ENCODE measurements around the gene ACTN1.
"Not testable (repeated sequence)": the region's sequence is repeated elsewhere in the genome, so short reads cannot be mapped to it uniquely, and the experiment has no call there.

ACTN1 gene

DNA sequence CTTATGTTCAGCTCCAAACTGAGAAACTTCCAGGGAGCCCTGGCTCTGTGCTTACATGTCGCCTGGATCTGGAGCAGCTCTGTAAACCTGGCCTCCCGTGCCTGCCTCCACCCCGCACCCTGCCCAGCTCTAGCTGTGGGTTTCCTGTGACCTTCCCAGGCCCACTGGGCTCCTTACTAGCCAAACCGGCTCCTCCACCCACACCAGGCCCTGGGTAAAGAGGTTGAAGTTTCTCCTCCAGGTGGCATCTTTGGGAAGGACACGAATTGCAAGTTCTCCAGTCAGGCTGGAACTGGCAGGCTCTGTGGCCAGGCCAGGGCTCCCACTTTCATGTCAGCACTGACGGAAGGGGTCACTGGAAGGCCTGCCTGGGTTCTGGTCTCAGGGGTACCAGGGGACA lies 125.4 kb downstream of the ACTN1 start:
- FAIRE-seq: no peak
- no peak for DNase-seq (ENCODE audit: insufficient read length, low spot score)
- TF ChIP-seq POLR2AphosphoS5 (IDR thresholded peaks at IDR 0.05; ENCODE audit: low read depth, low read length): no peak
- no peak for TF ChIP-seq POU2F2 (IDR thresholded peaks at IDR 0.05; ENCODE audit: low read depth, low read length)
- TF ChIP-seq SPI1 (IDR thresholded peaks at IDR 0.05; ENCODE audit: low read depth, low read length): no peak
- no peak for TF ChIP-seq POLR2A (IDR thresholded peaks at IDR 0.05; ENCODE audit: low read depth, low read length)
- no peak for TF ChIP-seq PAX5 (IDR thresholded peaks at IDR 0.05; ENCODE audit: insufficient read depth, low read length, severe bottlenecking)
- TF ChIP-seq TAF1 (IDR thresholded peaks at IDR 0.05; ENCODE audit: low read depth, low read length): no peak

DNA sequence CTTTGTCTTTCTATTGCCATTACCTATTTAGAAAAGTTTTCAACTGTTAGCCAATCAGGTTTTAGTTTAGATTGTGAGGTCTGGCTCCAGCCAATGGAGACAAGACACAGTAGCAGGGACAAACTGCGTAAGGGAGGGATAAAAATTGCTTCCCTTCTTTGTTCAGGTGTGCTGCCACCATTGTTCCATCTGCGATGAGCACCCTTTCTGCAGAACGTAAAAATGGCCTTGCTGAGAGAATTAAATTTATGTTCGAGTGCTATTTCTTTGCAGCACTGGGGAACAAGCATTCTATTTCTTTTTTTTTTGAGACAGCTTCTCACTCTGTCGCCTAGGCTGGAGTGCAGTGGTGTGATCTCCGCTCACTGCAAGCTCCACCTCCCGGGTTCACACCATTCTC lies 126.6 kb downstream of the ACTN1 start:
- DNase-seq (ENCODE audit: insufficient read length, low spot score); FAIRE-seq: not testable (repeated sequence)

DNA sequence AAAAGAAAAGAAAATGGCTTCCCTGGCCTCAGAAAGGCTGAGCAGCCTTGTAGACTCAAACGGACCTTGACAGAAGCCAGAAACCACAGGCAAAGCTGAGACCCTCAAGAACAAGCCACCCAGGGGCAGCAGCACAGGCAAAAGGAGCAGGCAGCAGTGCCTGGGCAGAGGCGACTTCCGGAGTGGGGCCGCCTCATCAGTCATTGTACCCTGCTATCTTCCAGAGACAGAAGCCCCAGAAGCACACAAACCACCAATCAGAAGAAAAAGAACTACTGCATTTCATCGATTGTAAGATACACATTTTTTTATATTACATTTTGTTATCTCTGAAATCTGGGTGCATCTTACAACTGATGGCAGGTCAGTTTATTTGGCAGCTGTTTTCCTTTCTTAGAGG lies 128.0 kb downstream of the ACTN1 start:
- TF ChIP-seq POU2F2 (IDR thresholded peaks at IDR 0.05; ENCODE audit: low read depth, low read length) (no peak), TAF1 (IDR thresholded peaks at IDR 0.05; ENCODE audit: low read depth, low read length) (no peak), SPI1 (IDR thresholded peaks at IDR 0.05; ENCODE audit: low read depth, low read length) (no peak), POLR2AphosphoS5 (IDR thresholded peaks at IDR 0.05; ENCODE audit: low read depth, low read length) (no peak)
- FAIRE-seq: no peak
- DNase-seq (ENCODE audit: insufficient read length, low spot score): no peak

GRCh38 chr14:68849416-68849815 lies 129.7 kb downstream of the ACTN1 start:
- no peak for DNase-seq (ENCODE audit: insufficient read length, low spot score)
- FAIRE-seq: no peak
- TF ChIP-seq SPI1 (IDR thresholded peaks at IDR 0.05; ENCODE audit: low read depth, low read length) (no peak), TAF1 (IDR thresholded peaks at IDR 0.05; ENCODE audit: low read depth, low read length) (no peak), PAX5 (IDR thresholded peaks at IDR 0.05; ENCODE audit: insufficient read depth, low read length, severe bottlenecking) (no peak), POLR2A (IDR thresholded peaks at IDR 0.05; ENCODE audit: low read depth, low read length) (no peak), POU2F2 (IDR thresholded peaks at IDR 0.05; ENCODE audit: low read depth, low read length) (no peak), POLR2AphosphoS5 (IDR thresholded peaks at IDR 0.05; ENCODE audit: low read depth, low read length) (no peak)

DNA sequence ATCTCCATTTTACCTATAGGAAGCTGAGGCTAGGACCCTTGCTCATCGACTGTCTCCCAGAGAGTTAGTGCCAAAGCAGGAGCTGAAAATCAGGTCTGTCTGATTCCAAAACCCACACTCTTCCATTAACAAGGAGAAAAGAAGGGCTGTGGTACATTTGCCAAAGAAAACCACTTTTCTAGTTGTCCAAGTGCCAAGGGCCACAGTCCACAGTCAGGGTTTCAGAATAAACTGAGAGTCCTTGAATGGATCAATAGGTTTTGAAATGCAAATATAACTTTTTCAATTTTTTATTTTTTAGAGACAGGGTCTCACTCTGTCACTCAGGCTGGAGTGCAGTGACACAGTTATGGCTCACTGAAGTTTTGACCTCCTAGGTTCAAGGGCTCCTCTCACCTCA lies 130.8 kb downstream of the ACTN1 start:
- TF ChIP-seq POU2F2 (IDR thresholded peaks at IDR 0.05; ENCODE audit: low read depth, low read length) (no peak), PAX5 (IDR thresholded peaks at IDR 0.05; ENCODE audit: insufficient read depth, low read length, severe bottlenecking) (no peak), POLR2A (IDR thresholded peaks at IDR 0.05; ENCODE audit: low read depth, low read length) (no peak), POLR2AphosphoS5 (IDR thresholded peaks at IDR 0.05; ENCODE audit: low read depth, low read length) (no peak)
- DNase-seq (ENCODE audit: insufficient read length, low spot score): no peak
- no peak for FAIRE-seq

GRCh38 chr14:68847640-68848039 lies 131.5 kb downstream of the ACTN1 start:
- not testable (repeated sequence) for DNase-seq (ENCODE audit: insufficient read length, low spot score); FAIRE-seq

- no peak for TF ChIP-seq TAF1 (IDR thresholded peaks at IDR 0.05; ENCODE audit: low read depth, low read length)
- no peak for TF ChIP-seq PAX5 (IDR thresholded peaks at IDR 0.05; ENCODE audit: insufficient read depth, low read length, severe bottlenecking)
- TF ChIP-seq POLR2A (IDR thresholded peaks at IDR 0.05; ENCODE audit: low read depth, low read length): no peak
- TF ChIP-seq POLR2AphosphoS5 (IDR thresholded peaks at IDR 0.05; ENCODE audit: low read depth, low read length): no peak
- DNase-seq (ENCODE audit: insufficient read length, low spot score) (no peak), FAIRE-seq (no peak)
These were observed 132.6 kb downstream of the ACTN1 start for GRCh38 chr14:68846466-68846865.

DNA sequence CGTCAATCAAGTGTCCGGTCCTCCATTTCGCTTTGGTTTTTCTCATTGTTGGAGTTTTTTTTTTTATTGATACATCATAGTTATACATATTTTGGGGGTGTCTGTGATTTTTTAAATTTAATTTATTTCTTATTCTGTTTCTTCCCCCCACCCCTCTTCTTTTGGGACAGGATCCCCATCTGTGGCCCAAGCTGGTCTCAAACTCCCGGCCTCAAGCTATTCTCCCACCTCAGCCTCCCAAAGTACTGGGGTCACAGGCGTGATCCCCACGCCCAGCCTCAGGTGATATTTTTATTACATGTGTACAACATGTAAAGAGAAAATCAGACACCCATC lies 134.9 kb downstream of the ACTN1 start:
- TF ChIP-seq POU2F2 (IDR thresholded peaks at IDR 0.05; ENCODE audit: low read depth, low read length) (no peak), PAX5 (IDR thresholded peaks at IDR 0.05; ENCODE audit: insufficient read depth, low read length, severe bottlenecking) (no peak), POLR2A (IDR thresholded peaks at IDR 0.05; ENCODE audit: low read depth, low read length) (no peak), TAF1 (IDR thresholded peaks at IDR 0.05; ENCODE audit: low read depth, low read length) (no peak), POLR2AphosphoS5 (IDR thresholded peaks at IDR 0.05; ENCODE audit: low read depth, low read length) (no peak), SPI1 (IDR thresholded peaks at IDR 0.05; ENCODE audit: low read depth, low read length) (no peak)
- DNase-seq (ENCODE audit: insufficient read length, low spot score): no peak
- no peak for FAIRE-seq

GRCh38 chr14:68843471-68844209 lies 135.5 kb downstream of the ACTN1 start:
- no peak for DNase-seq (ENCODE audit: insufficient read length, low spot score)
- TF ChIP-seq PAX5 (IDR thresholded peaks at IDR 0.05; ENCODE audit: insufficient read depth, low read length, severe bottlenecking) (no peak), POU2F2 (IDR thresholded peaks at IDR 0.05; ENCODE audit: low read depth, low read length) (no peak), TAF1 (IDR thresholded peaks at IDR 0.05; ENCODE audit: low read depth, low read length) (no peak), POLR2A (IDR thresholded peaks at IDR 0.05; ENCODE audit: low read depth, low read length) (no peak), SPI1 (IDR thresholded peaks at IDR 0.05; ENCODE audit: low read depth, low read length) (no peak), POLR2AphosphoS5 (IDR thresholded peaks at IDR 0.05; ENCODE audit: low read depth, low read length) (no peak)
- FAIRE-seq: peak; percentile 90

DNA sequence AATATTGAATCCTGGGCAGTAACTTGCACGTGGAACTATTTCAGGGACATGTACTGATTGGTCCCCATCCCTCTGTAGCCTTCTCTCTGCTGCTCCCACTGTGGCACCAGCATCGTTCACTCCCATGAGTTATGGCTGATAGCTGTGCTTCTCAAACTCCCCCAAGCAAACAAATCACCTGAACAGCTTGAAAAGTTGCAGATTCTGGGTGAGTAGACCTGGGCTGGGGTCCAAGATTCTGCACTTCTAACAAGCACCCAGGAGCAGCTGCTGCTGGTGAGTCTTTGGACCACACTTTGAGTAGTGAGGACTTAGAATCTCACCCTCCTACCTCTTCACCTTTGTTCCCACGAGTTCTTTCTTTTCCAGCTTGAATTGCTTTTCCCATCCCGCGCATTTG lies 136.8 kb downstream of the ACTN1 start:
- TF ChIP-seq SPI1 (IDR thresholded peaks at IDR 0.05; ENCODE audit: low read depth, low read length): no peak
- no peak for TF ChIP-seq POLR2A (IDR thresholded peaks at IDR 0.05; ENCODE audit: low read depth, low read length)
- TF ChIP-seq POLR2AphosphoS5 (IDR thresholded peaks at IDR 0.05; ENCODE audit: low read depth, low read length): no peak
- TF ChIP-seq PAX5 (IDR thresholded peaks at IDR 0.05; ENCODE audit: insufficient read depth, low read length, severe bottlenecking): no peak
- TF ChIP-seq POU2F2 (IDR thresholded peaks at IDR 0.05; ENCODE audit: low read depth, low read length): no peak
- TF ChIP-seq TAF1 (IDR thresholded peaks at IDR 0.05; ENCODE audit: low read depth, low read length): no peak
- DNase-seq (ENCODE audit: insufficient read length, low spot score) (no peak), FAIRE-seq (no peak)
